UCSD-AML1 (cell line): ENCODE data around the gene UBTFL1.
"Not testable (repeated sequence)": the region's sequence is repeated elsewhere in the genome, so short reads cannot be mapped to it uniquely, and the experiment has no call there.

Source experiments
- DNase-seq: peaks from one replicate; lab custom pipeline; 2025; ENCODE audit not compliant: unreplicated experiment; lab: John Stamatoyannopoulos, UW

Gene UBTFL1, protein sequence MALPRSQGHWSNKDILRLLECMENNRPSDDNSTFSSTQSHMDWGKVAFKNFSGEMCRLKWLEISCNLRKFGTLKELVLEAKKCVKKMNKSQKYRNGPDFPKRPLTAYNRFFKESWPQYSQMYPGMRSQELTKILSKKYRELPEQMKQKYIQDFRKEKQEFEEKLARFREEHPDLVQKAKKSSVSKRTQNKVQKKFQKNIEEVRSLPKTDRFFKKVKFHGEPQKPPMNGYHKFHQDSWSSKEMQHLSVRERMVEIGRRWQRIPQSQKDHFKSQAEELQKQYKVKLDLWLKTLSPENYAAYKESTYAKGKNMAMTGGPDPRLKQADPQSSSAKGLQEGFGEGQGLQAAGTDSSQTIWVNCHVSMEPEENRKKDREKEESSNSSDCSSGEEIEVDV

DNA sequence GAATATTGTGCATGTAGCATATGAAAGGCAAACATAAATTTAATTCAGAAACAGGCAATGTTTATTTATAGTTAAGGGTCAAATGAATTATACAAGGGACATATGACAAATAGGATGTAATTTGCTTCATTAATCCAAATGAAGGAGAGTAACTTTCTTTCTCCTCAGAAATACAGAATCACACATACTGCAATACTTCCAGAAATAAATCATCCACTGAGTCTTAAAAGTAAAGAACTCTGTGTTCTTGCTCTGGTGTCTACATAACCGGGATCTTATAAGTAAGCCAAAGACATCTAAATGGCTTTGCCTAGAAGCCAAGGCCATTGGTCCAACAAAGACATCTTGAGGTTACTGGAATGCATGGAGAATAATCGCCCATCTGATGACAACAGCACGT is at the start of gene UBTFL1:
UBTFL1 (plus strand) TSS at position 301 of the 400 bp plus-strand sequence; CDS start at position 301, 0 bp downstream.
- not testable (repeated sequence) for DNase-seq

DNA sequence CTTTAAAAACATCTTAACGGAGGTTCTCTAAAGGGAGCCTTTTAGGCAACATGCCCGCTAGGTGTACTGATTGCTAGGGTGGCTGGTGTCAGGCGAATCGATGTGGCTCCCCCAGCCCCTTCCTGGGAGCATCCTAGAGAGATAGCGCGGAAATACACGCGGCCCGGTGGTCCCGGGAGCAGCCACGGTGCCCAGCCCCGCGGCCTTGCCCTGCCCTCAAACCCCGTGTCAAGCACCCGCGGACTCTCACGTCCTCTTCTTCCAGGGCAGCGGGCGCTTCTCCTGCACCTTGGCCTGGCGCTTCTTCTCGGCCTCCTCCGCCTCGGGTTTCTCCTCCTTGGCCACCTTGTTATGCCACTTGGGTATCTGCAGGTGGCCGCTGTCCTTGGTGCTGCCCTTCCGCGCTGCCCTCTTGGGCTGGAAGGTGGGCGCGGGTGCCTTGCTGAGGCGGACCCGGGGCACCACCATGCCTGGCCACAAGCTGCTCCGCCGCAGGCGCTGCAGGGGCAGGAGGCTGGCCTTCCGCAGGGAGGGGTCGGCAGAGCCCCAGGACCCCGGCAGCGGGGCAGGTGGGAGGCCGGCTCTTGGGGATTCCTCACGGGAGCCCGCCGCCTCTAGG is 34.0 kb upstream of the UBTFL1 start:
- DNase-seq = not testable (repeated sequence)

DNA sequence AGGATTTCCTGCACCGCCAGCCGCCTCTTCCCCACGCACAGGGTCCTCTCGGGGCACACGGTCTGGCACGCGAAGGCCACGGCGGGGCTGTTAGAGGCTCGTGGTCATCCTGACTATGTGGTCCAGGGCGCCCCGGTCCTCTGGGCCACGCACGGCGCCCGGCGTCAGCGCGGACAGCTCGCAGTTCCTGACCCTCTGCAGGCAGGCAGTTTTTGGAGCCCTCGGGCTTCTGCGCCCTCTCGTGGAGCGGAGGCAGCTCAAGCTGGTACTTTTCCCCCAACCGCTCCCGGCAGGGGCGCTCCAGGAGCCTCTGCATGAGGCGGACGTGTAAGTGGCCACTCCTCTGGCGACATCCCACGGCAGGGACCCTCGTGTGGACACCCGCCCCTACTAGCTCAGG is 33.4 kb upstream of the UBTFL1 start:
- DNase-seq = not testable (repeated sequence)

DNA sequence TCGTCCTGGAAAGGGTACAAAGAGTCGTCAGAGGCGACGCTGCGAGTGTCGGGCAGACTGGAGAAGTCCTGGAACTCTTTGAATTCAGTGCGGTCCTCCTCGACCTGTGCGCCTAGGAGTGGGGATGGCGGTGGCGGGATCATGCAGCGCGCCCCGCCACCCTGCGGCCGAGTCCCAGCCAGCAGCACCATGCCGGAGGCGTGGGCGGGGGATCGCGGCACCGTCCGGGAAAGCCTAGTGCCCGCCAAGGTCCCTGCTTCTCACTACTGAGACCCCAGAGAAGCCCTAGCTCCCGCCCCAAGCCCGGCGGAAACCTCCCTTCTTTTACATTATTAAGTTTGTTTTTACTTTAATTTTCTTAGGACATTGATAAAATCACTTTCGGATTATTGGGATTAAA is 32.2 kb upstream of the UBTFL1 start:
- DNase-seq = not testable (repeated sequence)

DNA sequence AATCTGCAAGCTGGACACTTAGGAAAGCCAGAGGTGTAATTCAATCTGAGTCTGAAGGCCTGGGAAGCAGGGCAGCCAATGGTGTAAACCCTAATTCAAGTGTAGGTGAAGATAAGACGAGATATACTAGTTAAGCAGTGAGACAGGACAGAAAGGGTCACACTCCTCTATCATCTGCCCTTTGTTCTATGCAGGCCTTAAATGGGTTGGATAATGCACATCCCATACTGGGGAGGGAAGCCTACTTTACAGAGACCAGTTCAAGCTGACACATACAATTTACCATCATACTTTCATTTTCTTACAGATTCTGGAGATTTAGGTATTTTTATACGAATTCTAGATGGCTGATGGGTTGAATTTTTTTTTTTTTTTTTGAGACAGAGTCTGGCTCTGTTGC is 3.0 kb downstream of the UBTFL1 start:
- DNase-seq = not testable (repeated sequence)

DNA sequence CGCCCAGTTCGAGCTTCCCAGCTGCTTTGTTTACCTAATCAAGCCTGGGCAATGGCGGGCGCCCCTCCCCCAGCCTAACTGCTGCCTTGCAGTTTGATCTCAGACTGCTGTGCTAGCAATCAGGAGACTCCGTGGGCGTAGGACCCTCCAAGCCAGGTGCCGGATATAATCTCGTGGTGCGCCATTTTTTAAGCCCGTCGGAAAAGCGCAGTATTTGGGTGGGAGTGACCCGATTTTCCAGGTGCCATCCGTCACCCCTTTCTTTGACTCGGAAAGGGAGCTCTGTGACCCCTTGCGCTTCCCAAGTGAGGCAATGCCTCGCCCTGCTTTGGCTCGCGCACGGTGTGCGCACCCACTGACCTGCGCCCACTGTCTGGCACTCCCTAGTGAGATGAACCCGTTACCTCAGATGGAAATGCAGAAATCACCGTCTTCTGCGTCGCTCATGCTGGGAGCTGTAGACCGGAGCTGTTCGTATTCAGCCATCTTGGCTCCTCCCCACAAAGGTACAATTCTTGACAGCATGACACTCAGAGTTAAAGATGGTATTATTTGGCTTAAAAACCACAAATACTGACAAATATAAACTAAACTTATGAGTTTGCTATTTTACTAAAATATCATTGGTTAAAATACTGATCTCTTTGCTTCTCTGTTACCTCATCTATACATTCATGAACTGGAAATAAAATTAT is 9.6 kb downstream of the UBTFL1 start:
- DNase-seq = not testable (repeated sequence)

DNA sequence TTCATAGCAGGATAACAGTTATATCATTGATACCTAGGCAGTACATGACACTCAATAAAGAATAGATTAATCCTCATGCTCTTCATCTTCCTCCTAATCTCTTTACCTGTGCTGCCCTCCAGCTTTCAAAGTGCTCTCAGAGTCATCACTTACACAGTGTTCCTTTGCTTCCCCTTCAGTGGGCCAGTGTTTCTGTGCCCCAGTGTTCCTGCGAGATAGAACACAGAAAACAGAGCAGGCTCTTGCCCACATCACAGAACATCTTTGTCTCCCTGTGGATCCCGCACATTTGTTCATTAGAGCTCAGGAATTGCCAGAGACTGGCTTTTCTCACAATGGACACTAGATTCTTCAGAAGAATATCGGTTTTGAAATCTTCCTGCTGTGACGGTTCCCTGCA is 12.5 kb downstream of the UBTFL1 start:
- not testable (repeated sequence) for DNase-seq

DNA sequence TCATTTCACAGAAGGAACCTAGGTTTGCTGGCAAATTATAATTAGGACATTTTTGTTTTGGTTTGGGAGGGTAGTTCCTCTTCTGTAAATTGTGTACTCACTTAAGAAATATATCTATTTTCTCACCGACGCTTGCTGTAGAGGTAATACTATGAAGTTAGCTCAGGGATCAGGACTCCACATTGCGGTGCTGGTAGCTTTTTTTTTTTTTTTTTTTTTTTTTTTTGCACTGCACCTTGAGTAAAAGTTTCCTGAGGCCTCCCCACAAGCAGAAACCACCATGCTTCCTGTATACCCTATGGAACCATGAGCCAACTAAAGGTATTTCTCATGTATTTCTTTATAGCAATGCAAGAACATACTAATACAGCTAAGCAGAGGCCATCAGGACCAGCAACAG is 14.7 kb downstream of the UBTFL1 start:
- DNase-seq = no peak

DNA sequence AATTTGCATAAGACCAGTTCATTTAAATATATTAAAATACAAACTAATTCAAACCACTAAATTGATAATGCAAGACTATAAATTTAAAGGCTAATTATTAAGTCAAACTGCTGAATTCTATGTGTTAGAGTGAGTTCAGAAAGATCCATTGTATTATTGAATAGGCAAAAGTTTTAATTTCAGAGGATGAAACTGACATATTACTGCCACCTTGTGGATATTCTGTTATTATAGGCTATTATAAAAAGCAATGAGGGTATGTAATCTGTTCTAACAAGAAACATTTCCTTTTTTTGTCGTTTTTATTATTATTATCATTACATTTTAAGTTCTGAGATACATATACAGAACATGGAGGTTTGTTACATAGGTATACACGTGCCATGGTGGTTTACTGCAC is 27.8 kb downstream of the UBTFL1 start:
- no peak for DNase-seq

DNA sequence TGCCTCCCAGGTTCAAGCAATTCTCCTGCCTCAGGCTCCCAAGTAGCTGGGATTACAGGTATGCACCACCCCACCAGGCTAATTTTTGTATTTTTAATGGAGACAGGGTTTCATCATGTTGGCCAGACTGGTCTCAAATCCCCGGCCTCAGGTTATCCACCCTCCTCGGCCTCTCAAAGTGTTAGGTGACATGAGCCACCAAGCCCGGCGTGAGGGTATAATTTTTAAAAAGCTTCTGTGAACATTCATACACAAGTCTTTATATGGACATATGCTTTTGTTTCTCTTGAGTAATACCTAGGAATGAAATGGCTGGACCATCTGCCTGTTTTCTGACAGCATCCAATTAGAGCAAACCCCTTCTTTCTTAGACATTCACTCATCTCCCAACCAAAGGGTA is 34.4 kb downstream of the UBTFL1 start:
- no peak for DNase-seq

DNA sequence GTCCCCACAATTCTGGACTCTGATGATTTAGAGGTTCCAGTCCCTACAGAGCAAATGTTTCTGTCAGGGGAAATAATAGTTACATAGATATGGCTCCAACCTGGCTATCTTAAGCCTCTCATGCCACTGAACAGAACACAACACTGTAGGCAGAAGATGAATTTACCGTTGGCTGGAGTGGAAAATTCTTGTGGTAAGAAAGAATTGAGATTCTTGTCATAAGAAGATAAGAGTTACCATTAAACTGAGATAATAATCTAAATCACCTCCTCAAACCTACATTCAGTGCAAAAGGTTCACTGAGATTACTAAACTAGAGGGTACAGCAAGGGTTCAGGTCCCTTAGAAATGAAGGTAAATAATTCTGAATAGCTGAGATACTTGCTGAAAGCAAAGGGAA is 38.6 kb downstream of the UBTFL1 start:
- DNase-seq = no peak

DNA sequence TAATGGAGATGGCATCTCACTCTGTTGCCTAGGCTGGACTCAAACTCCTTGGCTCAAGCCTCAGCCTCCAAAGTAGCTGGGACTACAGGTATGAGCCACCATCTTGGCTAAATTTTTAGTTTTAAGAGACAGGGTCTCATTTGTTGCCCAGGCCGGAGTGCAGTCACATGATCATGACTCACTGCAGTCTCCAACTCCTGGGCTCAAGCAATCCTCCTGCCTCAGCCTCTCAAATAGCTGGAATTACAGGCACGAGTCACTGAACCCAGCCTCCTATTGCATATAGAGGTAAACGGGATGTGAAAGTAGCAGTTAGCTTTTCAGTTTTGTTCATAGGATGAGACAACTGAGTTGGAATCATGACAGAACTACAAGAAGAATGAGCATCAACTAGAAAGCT is 39.2 kb downstream of the UBTFL1 start:
- no peak for DNase-seq

DNA sequence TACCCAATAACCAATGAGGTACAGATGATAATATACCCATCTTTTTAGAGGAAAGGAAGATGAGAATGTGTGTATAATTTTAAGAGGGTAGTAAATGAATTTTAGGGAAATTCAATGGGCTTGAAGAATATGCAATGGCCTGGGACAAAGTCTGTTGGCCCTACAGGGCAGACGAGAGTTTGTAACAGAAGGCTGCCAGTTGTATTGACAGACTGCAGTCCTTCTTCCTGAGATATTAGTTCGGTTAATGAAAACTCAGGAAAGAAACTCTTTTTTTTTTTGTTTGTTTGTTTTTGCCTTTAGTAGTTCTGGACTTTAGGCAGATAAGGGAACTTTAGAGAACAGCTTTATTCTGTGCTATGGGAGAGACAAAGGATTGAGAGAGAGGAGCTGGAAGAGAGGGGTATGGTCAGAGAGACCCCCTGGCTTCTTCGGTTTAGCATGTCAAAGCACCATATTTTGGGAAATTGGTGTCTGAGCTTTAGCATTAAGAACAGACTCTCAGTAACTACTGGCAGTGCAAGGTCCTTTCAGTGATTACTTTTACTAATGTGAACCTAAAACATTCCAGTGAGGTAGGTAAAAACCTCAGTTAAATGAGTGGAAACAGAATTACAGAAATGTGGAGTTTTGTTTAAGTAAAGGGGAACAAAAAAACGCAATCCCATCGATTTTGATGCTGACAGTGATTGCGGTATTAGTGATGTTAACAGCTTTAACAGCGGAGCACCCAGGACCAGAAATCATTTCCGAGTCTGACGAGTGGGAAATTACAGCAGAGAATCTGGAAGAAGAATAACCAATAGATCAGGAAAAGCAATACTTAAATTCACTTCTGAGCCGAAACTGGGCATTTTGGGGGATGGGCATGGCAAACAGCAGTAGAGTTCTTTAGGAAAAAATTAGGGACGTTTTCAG is 48.1 kb downstream of the UBTFL1 start:
- DNase-seq = no peak

DNA sequence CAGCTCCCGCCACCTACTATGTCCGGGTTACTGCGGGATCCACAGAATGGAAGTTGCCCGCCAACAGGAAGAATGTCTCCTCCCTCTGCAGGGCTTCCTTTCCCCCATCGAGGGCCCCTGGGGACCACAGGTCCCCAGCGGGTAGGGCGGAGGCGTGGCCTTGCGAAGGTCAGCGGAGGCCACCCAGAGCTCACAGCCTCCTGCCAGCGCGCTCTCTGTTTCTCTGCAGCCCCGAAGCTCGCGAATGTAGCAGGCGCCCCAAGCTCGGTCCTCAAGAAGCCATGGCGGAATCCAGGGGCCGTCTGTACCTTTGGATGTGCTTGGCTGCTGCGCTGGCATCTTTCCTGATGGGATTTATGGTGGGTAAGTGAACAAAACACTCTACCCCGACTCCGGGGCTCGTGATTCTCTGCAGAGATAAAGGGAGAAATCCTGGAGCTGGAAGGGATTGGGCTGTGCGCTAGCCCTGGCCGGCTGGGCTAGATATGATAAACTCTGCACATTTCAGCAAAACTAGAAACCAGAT is 48.8 kb downstream of the UBTFL1 start, which contains the start of gene NAALAD2:
NAALAD2 (plus strand) TSS at position 186 of the 526 bp plus-strand sequence; CDS start at position 282, 96 bp downstream.
- DNase-seq = no peak

DNA sequence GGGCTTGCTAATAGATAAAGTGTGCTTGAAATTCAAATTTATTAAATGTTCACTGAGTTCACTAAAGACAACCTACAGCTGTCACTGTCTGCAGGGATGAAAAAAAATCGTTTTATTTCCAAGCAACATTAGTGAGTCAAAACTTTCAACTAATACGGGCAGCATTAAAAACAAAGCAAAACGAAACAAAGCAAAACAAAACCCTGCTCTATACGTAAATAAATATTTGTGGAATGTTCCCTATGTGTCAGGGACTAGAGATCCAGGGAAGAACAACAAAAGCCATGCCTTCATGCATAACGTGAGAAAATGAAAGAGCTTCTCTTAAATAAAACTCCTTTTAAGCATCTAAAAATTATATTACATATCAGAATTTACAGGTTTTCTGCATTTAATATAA is 49.3 kb downstream of the UBTFL1 start:
- DNase-seq = no peak
